Mucosa of stomach (tissue), 1 donor: ENCODE results near the gene DKKL1.
"Not testable (repeated sequence)": the region's sequence is repeated elsewhere in the genome, so short reads cannot be mapped to it uniquely, and the experiment has no call there.

Experiments used
- H3K27me3 ChIP-seq: one replicate; pipeline ENCODE4 v1.7.0; 2013; ENCODE audit warnings: mild to moderate bottlenecking, low read length; ENCODE audit not compliant: control insufficient read depth, insufficient read depth
- H3K36me3 ChIP-seq: one replicate; pipeline ENCODE4 v1.7.0; 2013; ENCODE audit warnings: low read length; ENCODE audit not compliant: control insufficient read depth, insufficient read depth
- H3K4me1 ChIP-seq: one replicate; pipeline ENCODE4 v1.7.0; 2013; ENCODE audit warnings: mild to moderate bottlenecking, low read length; ENCODE audit not compliant: control insufficient read depth, insufficient read depth
- H3K4me3 ChIP-seq: one replicate; pipeline ENCODE4 v1.7.0; 2013; ENCODE audit warnings: low read length
- H3K9ac ChIP-seq: one replicate; pipeline ENCODE4 v1.7.0; 2013; ENCODE audit warnings: mild to moderate bottlenecking, low read length, moderate library complexity
- H3K9me3 ChIP-seq: one replicate; pipeline ENCODE4 v1.7.0; 2013; ENCODE audit warnings: mild to moderate bottlenecking, low read length, moderate library complexity; ENCODE audit not compliant: control insufficient read depth
- donor health status: Pancreatic carcinoma.

The DKKL1 gene

DNA sequence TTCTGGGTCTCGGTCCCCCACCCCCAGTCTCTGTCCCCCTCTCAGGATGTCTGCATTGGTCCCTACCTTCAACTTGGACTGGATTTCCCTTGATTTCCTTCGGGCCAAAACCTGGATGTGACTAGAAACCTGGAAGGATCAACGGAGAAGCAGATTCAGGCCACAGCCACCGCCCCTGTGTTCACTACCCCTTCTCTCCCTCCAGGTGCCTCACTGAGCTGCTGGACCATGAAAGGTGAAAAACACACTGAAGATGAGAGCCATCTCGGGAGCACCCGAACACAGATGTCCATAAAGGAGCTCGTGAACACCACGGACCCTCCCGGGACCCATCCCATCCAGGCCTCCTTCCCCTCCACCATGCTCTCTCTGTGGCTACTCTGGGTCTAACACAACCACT, 6.5 kb upstream of the DKKL1 start:
- H3K9ac ChIP-seq = no peak overlapping the region
- peaks cover 12% of the 10 kb centered on the region for H3K4me1 ChIP-seq

DNA sequence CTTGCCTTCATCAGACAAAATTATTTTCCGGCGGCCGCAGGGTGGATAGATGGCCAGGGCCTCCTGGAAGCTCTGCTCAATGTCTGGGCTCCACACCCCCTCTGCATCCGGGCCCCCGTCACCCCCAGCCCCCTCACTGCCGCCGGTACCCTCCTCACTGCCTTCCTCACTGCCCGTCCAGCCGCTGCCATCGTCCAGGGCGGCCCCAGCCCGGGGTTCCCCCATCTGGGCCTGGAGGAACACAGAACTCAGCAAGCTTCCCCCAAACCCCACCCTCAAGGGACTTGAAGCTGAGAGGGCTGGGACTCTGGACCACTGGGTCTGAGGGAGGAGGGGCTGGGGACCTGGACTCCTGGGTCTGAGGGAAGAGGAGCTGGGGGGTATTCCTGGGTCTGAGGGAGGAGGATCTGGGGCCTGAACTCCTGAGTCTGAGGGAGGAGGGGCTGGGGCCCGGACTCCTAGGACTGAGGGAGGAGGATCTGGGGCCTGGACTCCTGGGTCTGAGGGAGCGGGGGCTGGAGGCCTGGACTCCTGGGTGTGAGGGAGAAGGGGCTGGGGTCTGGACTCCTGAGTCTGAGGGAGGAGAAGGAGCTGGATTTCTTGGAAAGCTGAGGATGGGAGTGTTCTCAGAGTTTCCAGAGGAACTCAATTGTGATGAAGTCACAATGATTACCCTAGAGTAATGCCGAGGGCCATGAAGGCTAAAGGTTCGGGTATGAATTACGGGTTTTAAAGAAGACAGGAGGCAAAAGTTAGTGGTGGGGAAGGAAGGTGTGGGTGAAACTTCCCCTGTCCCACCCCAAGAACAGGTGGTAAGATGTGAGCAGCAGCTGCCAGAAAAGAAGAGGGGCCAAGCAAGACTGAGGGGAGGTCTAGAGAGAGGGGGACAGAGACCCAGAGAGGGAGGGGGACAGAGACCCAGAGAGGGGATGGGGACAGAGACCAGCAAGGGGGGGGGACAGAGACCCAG, 3.5 kb upstream of the DKKL1 start:
- Histone ChIP-seq H3K4me1 (peaks cover 31% of the 10 kb centered on the region), H3K9ac (no peak overlapping the region), H3K36me3 (no peaks in the 10 kb centered on the region), H3K9me3 (no peaks in the 10 kb centered on the region), H3K4me3 (no peak overlapping the region), H3K27me3 (peaks cover 16% of the 10 kb centered on the region)

More for the DNA sequence above, 6.5 kb upstream of the DKKL1 start:
- Histone ChIP-seq H3K4me3 (no peak overlapping the region), H3K9me3 (no peaks in the 10 kb centered on the region), H3K27me3 (peaks cover 6% of the 10 kb centered on the region), H3K36me3 (no peaks in the 10 kb centered on the region)

DNA sequence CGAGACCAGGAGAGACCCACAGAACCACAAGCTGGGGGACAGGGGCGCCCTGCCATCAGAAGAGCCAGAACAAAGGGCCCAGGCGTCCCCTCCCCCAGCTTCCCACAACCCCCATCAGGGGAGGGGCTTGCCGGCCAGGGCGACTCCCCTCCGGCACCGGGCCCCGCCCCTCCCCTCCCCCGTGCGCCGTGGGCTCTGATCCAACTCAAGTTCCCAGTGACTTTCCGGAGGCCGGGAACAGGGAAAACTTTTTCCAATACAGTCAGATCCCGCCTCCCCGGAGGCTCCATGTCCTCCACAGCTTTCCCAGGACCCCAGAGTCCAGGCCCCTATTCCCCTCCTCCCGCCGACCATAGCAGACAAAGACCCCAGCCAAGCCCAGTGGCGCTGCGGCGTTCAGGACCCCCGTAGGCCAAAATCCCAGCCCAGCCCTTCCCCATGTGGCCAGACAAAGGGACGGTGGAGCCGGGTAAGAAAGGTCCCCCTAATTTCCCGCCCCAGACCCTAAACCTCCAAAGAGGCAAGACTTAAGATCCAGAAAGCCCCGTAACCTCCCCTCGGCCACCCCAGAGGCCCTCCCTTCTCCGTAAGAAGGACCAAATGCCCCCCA, 2.1 kb upstream of the DKKL1 start:
- Histone ChIP-seq H3K4me3 (peak overlapping the region; percentile 19), H3K9me3 (no peaks in the 10 kb centered on the region), H3K27me3 (peaks cover 16% of the 10 kb centered on the region), H3K9ac (peak overlapping the region; percentile 76), H3K4me1 (peaks cover 28% of the 10 kb centered on the region), H3K36me3 (no peaks in the 10 kb centered on the region)

DNA sequence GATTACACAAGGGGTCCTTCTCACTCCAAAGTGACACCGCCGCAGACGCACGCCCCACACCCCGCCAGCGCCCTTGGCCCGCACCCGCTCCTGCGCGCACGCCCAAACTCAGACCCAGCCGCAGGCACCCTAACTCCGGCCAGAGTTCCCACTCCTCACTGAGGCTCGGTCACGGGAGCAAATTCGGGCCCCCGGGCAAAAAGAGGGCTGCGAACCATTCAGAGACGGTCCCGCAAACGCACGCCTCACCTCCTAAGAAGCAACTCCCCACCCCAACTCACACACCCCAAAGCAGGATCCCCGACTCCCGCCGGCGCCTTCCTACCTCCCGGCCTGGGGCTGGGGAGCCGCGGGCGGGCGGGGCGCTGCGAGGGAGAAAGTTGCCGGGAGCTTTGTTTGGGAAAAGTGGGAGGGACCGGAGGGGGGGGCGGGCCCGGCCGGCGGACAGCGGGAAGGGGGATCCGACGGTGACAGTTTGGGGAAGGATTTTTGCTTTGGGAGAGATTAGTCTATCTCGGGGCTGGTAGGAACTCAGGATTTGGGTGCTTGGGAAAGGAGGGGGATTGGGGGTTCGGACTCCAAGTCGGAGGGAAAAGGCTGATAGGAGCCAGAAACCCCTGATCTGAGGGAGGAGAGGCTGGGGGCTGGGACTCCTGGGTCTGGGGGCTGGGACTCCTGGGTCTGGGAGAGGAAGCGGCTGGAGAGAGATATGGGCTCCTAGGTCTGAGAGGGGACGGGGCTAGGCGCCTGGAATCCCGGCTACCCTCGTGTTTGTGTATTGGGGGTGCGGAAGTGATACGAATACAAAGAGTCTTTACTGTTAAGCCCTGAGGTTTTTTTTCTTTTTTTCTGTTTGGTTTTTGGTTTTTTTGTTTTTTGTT, 1.4 kb upstream of the DKKL1 start, which contains the start of gene TEAD2:
Gene TEAD2, minus strand, starts transcription at position 369 of the 881 bp plus-strand sequence. CDS start 2,341 bp downstream, outside the sequence.
- Histone ChIP-seq H3K9ac (peak within 1 kb of the TSS; percentile 76), H3K4me1 (peaks cover 28% of the 10 kb centered on the region), H3K36me3 (no peaks in the 10 kb centered on the region), H3K4me3 (peak within 1 kb of the TSS; percentile 19), H3K9me3 (no peaks in the 10 kb centered on the region), H3K27me3 (peaks cover 16% of the 10 kb centered on the region)

DNA sequence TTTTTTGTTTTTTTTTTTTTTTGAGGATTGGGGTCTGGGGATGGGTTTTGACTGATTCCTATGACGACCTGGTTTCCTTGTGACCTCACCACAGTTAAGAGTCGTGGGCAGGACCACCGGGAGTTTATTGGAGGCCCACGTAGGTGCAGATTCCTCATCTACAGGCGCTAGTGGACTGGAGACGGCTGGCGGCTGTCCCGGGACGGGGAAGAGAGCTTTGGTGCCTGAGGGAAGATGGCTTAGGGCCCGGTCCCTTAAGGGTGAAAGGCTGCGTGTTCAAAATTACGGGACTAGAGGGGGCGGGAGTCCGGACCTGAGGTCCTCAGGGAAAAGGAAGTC, 779 bp upstream of the DKKL1 start:
- H3K27me3 ChIP-seq = peaks cover 16% of the 10 kb centered on the region
- no peak overlapping the region for H3K9ac ChIP-seq
- peaks cover 28% of the 10 kb centered on the region for H3K4me1 ChIP-seq
- H3K36me3 ChIP-seq = no peaks in the 10 kb centered on the region
- no peak overlapping the region for H3K4me3 ChIP-seq
- no peaks in the 10 kb centered on the region for H3K9me3 ChIP-seq

DNA sequence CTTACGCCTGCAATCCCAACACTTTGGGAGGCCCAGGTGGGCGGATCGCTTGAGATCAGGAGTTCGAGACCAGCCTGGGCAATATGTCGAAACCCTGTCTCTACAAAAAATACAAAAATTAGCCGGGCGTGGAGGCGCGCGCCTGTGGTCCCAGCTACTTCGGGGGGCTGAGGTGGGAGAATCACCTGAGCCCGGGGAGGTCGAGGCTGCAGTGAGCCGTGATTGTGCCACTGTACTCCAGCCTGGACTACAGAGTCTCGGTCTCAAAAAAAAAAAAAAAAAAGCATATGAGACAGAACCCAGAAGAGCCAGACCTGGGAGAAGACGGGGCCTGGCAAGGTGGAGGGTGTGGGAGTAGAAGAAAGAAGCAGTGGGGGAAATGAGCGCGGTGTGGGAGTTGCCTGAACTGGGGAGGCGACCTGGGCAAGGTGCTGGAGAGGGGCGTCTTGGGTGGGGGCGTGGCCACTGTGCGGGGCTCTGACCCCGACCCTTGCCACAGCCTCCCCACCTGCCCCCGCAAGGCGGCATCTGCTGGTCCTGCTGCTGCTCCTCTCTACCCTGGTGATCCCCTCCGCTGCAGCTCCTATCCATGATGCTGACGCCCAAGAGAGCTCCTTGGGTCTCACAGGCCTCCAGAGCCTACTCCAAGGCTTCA, 533 bp downstream of the DKKL1 start:
- H3K4me3 ChIP-seq = no peak overlapping the region
- peak overlapping the region; percentile 53 for H3K9ac ChIP-seq
- peaks cover 16% of the 10 kb centered on the region for H3K27me3 ChIP-seq
- peaks cover 28% of the 10 kb centered on the region for H3K4me1 ChIP-seq
- H3K9me3 ChIP-seq = no peaks in the 10 kb centered on the region
- no peaks in the 10 kb centered on the region for H3K36me3 ChIP-seq

DNA sequence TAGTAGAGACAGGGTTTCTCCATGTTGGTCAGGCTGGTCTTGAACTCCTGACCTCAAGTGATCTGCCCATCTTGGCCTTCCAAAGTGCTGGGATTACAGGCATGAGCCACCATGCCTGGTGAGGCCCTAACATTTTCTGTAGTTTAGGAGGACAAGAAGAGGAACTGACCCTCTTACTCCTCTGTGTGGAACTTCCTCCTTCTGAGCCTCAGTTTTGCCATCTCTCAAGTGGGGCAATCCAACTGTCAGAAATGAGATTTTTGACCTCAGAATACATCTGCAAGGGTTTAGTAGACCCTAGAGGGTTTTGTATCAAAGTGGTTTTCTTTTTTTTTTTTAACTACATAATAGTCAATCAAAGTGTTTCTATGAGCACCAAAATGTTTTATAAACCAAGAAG, 2.4 kb downstream of the DKKL1 start:
- H3K9me3 ChIP-seq = no peaks in the 10 kb centered on the region
- no peak overlapping the region for H3K4me3 ChIP-seq
- H3K4me1 ChIP-seq = peaks cover 28% of the 10 kb centered on the region
- H3K36me3 ChIP-seq = no peaks in the 10 kb centered on the region
- no peak overlapping the region for H3K9ac ChIP-seq
- peaks cover 16% of the 10 kb centered on the region for H3K27me3 ChIP-seq

DNA sequence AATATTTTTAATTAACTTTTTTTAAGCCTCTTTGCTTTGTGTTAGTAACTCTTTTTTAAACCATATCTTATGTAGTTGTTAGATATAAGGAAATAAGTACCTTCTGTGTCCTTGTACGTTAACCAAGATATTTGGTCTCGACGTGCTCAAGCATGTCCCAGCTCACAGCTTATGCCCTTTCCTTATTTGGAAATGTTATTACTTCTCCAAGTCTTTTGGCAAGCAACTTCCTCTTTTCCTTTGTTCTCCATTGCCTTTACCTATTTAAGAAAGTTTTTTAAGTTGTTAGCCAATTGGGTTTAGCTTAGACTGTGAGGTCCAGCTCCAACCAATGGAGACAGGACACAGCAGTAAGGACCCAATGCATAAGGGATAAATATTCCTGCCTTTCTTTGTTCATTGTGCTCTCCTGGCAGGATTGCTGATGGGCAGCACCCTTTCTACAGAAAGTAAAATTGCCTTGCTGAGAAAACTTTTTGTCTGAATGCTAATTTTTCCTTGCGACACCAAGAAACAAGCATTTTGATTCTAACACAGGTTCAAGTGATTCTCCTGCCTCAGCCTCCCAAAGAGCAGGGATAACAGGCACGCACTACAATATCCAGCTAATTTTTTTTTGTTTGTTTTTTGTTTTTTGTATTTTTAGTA, 5.2 kb downstream of the DKKL1 start:
- Histone ChIP-seq H3K9me3 (no peaks in the 10 kb centered on the region), H3K4me3 (no peak overlapping the region), H3K4me1 (peaks cover 4% of the 10 kb centered on the region), H3K9ac (no peak overlapping the region), H3K27me3 (no peaks in the 10 kb centered on the region), H3K36me3 (no peaks in the 10 kb centered on the region)

DNA sequence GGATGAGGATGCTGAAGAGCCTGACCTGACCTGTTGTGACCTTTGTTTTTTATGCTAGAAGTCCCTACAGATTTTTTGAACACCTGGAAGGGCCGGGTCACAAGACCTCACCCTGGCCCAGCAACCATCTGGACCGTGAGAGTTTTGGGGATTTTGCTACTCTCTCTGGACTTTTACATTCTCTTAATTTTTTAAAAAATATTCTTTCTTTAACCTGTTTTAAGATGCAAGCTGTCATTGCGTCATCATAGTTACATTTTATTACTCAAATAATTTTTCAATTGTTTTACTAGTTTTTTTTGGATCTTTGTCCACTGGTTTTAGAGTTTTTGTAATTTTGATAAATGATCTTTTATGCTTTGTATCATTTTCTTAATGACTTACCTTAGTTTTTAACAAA, 7.5 kb downstream of the DKKL1 start:
- Histone ChIP-seq H3K4me1 (no peaks in the 10 kb centered on the region), H3K27me3 (peaks cover 4% of the 10 kb centered on the region), H3K4me3 (no peak overlapping the region), H3K9ac (no peak overlapping the region), H3K9me3 (no peaks in the 10 kb centered on the region), H3K36me3 (no peaks in the 10 kb centered on the region)

DNA sequence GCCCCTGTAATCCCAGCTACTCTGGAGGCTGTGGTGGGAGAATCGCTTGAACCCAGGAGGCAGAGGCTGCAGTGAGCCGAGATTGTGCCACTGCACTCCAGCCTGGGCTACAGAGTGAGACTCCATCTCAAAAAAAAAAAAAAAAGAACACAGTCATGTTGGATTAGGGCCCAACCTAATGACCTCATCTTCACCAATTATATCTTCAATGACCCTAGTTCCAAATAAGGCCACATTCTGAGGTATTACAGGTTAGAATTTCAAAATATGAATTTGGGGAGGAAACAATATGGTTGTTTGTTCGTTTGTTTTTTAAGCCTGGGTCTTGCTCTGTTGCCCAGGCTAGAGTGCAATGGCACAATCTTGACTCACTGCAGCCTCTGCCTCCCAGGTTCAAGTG, 9.5 kb downstream of the DKKL1 start:
- not testable (repeated sequence) for H3K36me3 ChIP-seq, H3K4me3 ChIP-seq, H3K9ac ChIP-seq, H3K4me1 ChIP-seq, H3K9me3 ChIP-seq, H3K27me3 ChIP-seq
